Stimulated activated CD4-positive, alpha-beta T cell treated with anti-CD3 and anti-CD28 coated beads, Interleukin-4, amount 100 ng/mL, for 48 hours (primary cell): ENCODE data around the gene KDM1B.
"Not testable (repeated sequence)": the region's sequence is repeated elsewhere in the genome, so short reads cannot be mapped to it uniquely, and the experiment has no call there.

Source experiments
- DNase-seq, 2 donors: peaks; one replicate each; pipeline ENCODE4 v3.0.0-alpha.2; 2020; ENCODE audit warnings: low read depth in 2 of 2

KDM1B gene

GRCh38 chr6:18189196-18189595 is 34.0 kb downstream of the KDM1B start:
- no peak for DNase-seq

GRCh38 chr6:18192026-18192425 is 36.8 kb downstream of the KDM1B start:
- no peak for DNase-seq

DNA sequence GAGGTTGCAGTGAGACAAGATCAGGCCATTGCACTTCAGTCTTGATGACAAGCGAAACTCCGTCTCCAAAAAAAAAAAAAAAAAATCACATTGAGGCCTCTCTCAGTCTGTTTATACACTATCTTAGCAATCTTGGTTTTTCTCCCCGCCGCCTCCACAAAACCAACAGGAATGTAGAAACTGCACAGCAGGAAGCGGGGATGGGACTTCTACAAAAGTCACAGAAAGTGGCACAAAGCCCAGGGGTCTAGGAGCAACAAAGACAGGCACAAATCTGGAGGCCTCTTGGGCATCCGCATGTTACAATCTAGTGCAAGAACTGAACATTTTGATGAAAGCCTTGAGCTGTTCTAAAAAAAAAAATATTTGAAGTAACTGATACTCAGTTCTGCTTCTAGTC is 48.6 kb downstream of the KDM1B start:
- DNase-seq = no peak

DNA sequence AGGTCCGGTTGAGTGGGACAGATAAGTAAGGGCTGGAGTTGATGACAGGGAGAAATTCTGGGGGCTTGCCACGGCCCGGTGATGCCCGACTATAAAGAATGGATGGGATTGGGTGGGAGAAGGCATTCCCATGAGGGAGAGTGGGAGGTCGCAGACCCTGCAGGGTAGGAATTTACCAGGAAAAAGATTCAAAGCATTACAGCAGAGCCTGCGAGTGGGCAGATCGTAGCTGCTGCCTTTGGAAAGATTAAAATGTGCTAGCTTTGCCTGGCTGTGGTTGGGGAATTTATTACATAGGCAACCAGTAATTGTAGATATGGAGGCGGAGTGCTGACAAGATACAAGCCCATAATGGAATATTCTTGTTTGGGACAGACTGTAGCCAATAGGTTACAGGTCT is 49.5 kb downstream of the KDM1B start:
- DNase-seq = no peak

DNA sequence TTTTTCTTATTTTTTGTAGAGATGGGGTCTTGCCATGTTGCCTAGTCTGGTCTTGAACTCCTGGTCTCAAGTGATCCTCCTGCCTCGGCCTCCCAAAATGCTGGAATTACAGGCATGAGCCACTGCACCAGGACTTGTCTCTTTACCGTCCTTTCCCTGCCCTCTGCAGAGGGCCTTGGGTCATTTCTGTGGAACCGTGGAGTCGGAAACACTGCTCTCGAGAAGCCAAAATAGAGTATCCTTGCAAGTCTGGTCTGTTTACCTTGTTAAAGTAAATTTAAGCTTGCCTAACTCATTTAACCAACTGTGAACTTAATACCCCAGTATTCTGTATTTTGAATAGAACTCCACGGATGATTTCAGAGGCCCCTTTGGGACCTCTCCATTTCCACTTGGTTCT is 51.4 kb downstream of the KDM1B start:
- no peak for DNase-seq

DNA sequence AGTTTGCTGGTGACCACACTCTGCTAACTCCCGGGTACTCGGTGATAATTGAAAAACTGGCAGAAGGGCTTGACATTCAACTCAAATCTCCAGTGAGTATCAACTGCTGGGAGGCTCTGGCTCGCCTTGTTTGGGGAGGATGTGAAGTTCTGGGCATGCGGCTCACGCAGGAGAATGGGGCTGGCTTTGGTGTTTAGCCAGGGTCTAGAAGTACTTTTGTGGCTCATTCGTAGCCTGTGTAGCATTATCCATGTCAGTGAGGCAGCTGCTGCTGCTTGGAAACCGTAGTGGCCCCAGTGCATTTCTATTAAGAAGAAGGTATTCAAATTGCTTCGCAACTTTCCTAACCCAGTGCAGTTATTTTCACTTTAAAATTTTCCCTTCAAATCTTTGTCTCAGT is 52.2 kb downstream of the KDM1B start:
- no peak for DNase-seq

DNA sequence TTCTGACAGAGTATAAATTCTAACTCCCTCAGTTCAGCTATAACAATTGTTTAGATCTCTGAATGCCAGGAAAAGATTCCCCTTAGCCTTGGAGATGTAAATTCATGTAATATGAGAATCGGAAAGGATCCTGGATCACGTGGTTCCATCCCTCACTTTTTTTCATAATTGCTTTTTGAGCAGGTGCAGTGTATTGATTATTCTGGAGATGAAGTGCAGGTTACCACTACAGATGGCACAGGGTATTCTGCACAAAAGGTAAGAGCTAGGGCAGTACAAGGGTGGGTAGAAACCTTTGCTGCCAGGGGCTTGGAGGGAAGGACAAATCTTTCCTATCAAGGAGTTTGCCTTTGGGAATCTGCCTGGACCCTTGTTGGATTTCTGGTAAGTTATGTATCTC is 52.7 kb downstream of the KDM1B start:
- DNase-seq = no peak

GRCh38 chr6:18208778-18209177 is 53.6 kb downstream of the KDM1B start:
- not testable (repeated sequence) for DNase-seq

DNA sequence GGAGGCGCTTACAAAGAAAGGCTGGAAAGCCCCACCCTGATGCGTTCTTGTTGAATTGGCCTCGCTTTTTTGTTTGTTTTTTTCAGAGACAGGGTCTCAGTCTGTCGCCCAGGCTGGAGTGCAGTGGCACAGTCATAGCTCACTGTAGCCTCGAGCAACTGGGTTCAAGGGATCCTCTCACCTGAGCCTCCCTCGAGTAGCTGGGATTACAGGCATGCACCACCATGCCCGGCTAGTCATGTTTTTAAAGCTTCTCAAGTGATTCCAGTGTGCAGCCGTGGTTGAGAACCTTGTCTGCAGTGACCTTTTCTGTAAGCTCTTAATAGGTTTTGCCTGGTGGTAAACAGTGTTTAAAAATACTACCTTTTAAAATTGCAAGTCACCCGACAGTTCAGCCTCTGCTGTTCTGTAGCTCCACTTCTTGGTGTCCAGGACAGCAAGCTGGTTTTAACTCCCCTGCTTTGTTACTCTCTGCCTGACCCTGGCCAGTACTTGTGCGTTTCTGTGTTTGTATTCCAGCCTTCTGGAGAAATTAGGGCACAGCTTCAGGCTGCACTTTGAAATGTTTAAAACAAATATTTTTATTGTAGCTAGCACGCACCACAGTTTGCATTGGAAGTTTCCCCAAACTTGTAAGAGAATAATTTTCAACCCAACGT is 54.4 kb downstream of the KDM1B start:
- DNase-seq = no peak

GRCh38 chr6:18210707-18211106 is 55.5 kb downstream of the KDM1B start:
- DNase-seq = no peak

GRCh38 chr6:18211338-18211737 is 56.1 kb downstream of the KDM1B start:
- DNase-seq = peak; percentile 1 to 21

- DNase-seq = no peak
These were observed 57.0 kb downstream of the KDM1B start for GRCh38 chr6:18212231-18212630.

DNA sequence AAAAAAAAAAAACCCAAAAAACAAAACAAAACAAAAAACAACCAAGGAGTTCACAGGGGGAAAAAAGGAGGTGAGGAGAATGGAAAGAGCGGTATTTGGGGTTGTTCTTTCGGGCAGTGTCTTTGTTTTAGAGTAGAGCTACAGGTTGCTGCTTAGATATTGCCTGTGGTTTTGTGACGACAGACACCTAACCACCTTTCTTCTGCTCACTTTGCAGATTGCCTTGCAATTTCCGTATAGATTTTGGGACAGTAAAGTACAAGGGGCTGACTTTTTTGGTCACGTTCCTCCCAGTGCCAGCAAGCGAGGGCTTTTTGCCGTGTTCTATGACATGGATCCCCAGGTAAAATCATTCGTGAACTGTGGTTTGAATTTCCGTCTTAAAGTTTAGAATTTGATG is 58.2 kb downstream of the KDM1B start:
- no peak for DNase-seq

GRCh38 chr6:18214003-18214402 is 58.8 kb downstream of the KDM1B start:
- no peak for DNase-seq

DNA sequence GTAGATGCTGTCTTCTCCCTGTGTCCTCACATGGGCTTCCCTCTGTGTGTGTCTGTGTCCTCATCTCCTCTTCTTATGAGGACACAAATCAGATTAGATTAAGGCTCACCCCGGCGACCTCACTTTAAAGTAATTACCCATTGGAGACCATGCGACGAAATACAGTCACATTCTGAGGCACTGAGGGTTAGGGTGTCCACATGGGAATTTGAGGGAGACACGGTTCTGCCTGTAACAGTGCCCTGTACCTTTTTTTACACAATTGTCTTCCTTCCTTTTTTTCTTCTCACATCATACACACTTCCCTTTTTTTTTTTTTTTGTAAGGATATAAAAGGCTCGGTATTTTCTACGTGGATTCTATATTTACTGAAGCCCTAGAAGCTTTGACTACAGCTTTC is 60.2 kb downstream of the KDM1B start:
- DNase-seq = no peak

- no peak for DNase-seq
These were observed 61.2 kb downstream of the KDM1B start for GRCh38 chr6:18216411-18216810.

GRCh38 chr6:18218233-18218632 is 63.0 kb downstream of the KDM1B start:
- DNase-seq = no peak

DNA sequence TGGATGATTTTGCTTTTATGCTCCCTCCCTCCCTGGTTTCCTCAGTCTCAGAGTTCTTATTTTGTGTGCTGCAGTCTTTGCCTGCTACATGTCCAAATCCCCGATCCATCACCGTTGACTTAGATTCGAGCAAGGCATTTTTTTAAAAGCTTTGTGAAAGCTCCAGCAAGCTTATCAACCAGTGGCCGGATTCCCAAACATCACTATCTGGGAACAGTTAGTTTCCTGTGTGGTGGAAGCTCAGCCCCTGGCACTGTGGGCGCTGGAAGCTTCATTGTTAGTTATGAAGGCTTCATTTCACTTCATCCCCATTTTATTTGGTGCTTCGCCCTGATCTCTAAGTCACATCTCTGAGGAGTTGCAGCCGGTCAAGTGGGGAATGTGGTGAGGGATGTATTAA is 64.4 kb downstream of the KDM1B start:
- DNase-seq = no peak

DNA sequence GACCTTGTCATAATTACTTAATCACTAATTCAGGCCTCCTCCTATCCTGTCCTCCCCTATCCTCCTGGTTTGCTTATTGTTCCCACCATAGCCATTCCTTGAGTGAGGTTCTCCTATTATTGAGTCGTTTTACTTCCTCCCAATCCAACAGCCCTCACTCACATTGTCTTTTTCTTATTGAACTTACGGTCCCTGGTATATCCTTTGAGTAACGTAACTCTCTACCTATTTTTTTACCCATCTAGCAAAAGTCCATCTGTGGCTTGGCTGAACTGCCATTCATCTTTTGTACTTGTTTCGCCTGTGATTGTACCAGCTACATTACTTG is 66.0 kb downstream of the KDM1B start:
- DNase-seq = no peak

- not testable (repeated sequence) for DNase-seq
These were observed 71.4 kb downstream of the KDM1B start for GRCh38 chr6:18226451-18227105.

DNA sequence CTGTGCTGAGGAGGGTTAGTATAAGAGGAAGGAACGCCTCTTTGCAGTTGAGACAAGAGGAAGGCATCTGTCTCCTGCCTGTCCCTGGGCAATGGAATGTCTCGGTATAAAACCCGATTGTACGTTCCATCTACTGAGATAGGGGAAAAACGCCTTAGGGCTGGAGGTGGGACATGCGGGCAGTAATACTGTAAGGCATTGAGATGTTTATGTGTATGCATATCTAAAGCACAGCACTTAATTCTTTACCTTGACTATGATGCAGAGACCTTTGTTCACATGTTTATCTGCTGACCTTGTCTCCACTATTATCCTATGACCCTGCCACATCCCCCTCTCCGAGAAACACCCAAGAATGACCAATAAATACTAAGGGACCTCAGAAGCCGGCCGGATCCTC is 71.9 kb downstream of the KDM1B start:
- not testable (repeated sequence) for DNase-seq

DNA sequence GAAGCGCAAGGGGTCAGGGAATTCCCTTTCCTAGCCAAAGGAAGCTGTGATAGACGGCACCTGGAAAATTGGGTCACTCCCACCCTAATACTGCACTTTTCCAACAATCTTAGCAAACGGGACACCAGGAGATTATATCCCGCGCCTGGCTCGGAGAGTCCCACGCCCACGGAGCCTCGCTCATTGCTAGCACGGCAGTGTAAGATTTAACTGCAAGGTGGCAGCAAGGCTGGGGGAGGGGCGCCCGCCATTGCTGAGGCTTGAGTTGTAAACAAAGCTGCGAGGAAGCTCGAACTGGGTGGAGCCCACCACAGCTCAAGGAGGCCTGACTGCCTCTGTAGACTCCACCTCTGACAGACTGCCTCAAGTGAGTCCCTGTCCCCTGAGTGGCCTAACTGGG is 73.4 kb downstream of the KDM1B start:
- not testable (repeated sequence) for DNase-seq

- not testable (repeated sequence) for DNase-seq
These were observed 76.6 kb downstream of the KDM1B start for GRCh38 chr6:18231856-18232255.

- DNase-seq = not testable (repeated sequence)
These were observed 78.5 kb downstream of the KDM1B start for GRCh38 chr6:18233770-18234169.
